Measurements from ENCODE around the gene SRGAP2C.
"Not testable (repeated sequence)": the region's sequence is repeated elsewhere in the genome, so short reads cannot be mapped to it uniquely, and the experiment has no call there.

SRGAP2C gene

DNA sequence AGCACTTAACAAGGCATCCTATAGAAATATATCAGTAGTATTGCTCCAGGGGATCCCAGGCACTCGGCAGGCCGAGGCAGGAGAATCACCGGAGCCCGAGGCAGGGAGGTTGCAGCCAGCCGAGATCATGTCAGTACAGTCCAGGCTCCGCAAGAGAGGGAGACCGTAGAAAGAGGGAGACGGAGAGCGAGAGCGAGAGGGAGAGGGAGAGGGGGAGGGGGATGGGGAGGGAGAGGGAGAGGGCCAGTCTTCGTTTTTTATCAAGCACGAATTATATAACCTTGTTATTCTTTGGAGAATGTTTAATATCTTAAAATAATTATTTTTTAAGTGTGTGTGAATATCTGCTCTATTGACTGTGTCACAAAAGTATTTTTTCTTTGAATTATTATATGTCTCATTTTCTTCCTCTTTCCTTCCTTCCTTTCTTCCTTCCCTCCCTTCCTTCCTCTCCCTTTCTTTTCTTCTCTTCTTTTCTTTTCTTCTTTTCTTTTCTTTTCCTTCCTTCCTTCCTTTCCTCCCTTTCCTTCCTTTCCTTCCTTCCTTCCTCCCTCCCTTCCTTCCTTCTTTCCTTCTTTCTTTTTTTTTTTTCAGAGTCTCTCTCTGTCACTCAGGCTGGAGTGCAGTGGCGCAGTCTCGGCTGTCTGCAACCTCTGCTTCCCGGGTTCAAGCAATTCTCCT is 233.7 kb downstream of the SRGAP2C start:
- no peaks in the 10 kb centered on the region for H3K9me3 ChIP-seq (replicated peaks; ENCODE audit: insufficient read depth, low read length)
- DNase-seq: no peak
- H3K27ac ChIP-seq (ENCODE audit: low read length): no peak overlapping the region
- H2AFZ ChIP-seq (ENCODE audit: low read length): no peak overlapping the region
- no peak overlapping the region for H3K4me2 ChIP-seq (ENCODE audit: low read depth, low read length)
- H3K79me2 ChIP-seq (ENCODE audit: low read length): no peaks in the 10 kb centered on the region
- H3K9me2 ChIP-seq (replicated peaks; ENCODE audit: insufficient read depth, low read length): no peaks in the 10 kb centered on the region
- H4K20me1 ChIP-seq (ENCODE audit: insufficient read depth, low read length): no peaks in the 10 kb centered on the region
- no peaks in the 10 kb centered on the region for H3F3A ChIP-seq (ENCODE audit: insufficient read depth, low read length)
- no peaks in the 10 kb centered on the region for H3K36me3 ChIP-seq (replicated peaks; ENCODE audit: insufficient read depth, low read length)
- no peak overlapping the region for H3K4me3 ChIP-seq (ENCODE audit: low read length)
- H3K27me3 ChIP-seq (replicated peaks; ENCODE audit: insufficient read depth, low read length): no peaks in the 10 kb centered on the region
- TF ChIP-seq EZH2 (optimal IDR thresholded peaks at IDR 0.05; ENCODE audit: low read depth, low read length) (no peak), EZH2phosphoT487 (IDR thresholded peaks at IDR 0.05; ENCODE audit: low read length) (no peak)
- TF ChIP-seq, protein P1, sequence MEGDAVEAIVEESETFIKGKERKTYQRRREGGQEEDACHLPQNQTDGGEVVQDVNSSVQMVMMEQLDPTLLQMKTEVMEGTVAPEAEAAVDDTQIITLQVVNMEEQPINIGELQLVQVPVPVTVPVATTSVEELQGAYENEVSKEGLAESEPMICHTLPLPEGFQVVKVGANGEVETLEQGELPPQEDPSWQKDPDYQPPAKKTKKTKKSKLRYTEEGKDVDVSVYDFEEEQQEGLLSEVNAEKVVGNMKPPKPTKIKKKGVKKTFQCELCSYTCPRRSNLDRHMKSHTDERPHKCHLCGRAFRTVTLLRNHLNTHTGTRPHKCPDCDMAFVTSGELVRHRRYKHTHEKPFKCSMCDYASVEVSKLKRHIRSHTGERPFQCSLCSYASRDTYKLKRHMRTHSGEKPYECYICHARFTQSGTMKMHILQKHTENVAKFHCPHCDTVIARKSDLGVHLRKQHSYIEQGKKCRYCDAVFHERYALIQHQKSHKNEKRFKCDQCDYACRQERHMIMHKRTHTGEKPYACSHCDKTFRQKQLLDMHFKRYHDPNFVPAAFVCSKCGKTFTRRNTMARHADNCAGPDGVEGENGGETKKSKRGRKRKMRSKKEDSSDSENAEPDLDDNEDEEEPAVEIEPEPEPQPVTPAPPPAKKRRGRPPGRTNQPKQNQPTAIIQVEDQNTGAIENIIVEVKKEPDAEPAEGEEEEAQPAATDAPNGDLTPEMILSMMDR (IDR thresholded peaks at IDR 0.05; ENCODE audit: low read length): no peak
- H3K9ac ChIP-seq (ENCODE audit: low read length): no peak overlapping the region
- H3K4me1 ChIP-seq (ENCODE audit: low read length): no peaks in the 10 kb centered on the region

DNA sequence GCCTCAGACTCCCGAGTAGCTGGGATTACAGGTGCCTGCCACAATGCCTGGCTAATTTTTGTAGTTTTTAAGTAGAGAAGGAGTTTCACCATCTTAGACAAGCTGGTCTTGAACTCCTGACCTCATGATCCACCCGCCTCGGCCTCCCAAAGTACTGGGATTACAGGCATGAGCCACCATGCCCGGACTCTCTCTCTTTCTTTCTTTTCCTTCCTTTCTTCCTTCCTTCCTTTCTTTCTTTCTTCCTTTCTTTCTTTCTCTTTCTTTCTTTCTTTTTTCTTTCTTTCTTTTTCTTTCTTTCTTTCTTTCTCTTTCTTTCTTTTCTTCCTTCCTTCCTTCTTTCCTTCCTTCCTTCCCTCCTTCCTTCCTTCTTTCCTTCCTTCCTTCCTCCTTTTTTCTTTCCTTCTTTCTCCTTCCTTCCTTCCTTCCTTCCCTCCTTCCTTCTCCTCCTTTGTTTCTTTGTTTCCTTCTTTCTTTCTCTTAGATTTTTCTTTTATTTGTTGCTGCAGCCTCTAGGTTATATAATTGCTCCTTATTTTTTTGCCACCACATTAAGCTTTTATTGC is 234.4 kb downstream of the SRGAP2C start:
- H3K4me1 ChIP-seq (ENCODE audit: low read length); H3K36me3 ChIP-seq (replicated peaks; ENCODE audit: insufficient read depth, low read length); H3K79me2 ChIP-seq (ENCODE audit: low read length); H3K27me3 ChIP-seq (replicated peaks; ENCODE audit: insufficient read depth, low read length); H3K27ac ChIP-seq (ENCODE audit: low read length); H3K4me2 ChIP-seq (ENCODE audit: low read depth, low read length); H4K20me1 ChIP-seq (ENCODE audit: insufficient read depth, low read length); H3K4me3 ChIP-seq (ENCODE audit: low read length); H3K9ac ChIP-seq (ENCODE audit: low read length); H3K9me2 ChIP-seq (replicated peaks; ENCODE audit: insufficient read depth, low read length); H3F3A ChIP-seq (ENCODE audit: insufficient read depth, low read length); DNase-seq; H3K9me3 ChIP-seq (replicated peaks; ENCODE audit: insufficient read depth, low read length); H2AFZ ChIP-seq (ENCODE audit: low read length): not testable (repeated sequence)

DNA sequence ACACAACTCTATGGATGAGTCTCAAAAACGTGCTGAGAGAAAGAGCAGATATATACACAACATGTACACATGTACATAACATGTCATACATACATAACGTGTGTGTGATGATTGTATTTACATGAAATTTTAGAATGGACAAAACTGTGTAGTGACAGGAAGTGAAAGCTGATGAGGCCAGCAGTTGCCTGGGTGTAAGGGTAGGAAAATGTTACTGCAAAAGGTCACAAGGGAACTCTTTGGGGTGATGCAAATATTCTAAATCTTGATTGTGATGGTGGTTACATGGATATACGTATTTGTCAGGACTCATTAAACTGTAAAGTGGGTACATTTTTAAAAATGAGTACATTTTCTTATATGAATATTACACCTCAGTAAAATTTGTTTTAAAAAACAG is 236.7 kb downstream of the SRGAP2C start:
- H3K27ac ChIP-seq (ENCODE audit: low read length); H3K9me2 ChIP-seq (replicated peaks; ENCODE audit: insufficient read depth, low read length); H3K4me2 ChIP-seq (ENCODE audit: low read depth, low read length); H3K9ac ChIP-seq (ENCODE audit: low read length); H3K79me2 ChIP-seq (ENCODE audit: low read length); H3K36me3 ChIP-seq (replicated peaks; ENCODE audit: insufficient read depth, low read length); H3K4me3 ChIP-seq (ENCODE audit: low read length); H2AFZ ChIP-seq (ENCODE audit: low read length); H3F3A ChIP-seq (ENCODE audit: insufficient read depth, low read length); H4K20me1 ChIP-seq (ENCODE audit: insufficient read depth, low read length); H3K9me3 ChIP-seq (replicated peaks; ENCODE audit: insufficient read depth, low read length); H3K27me3 ChIP-seq (replicated peaks; ENCODE audit: insufficient read depth, low read length); DNase-seq; H3K4me1 ChIP-seq (ENCODE audit: low read length): not testable (repeated sequence)

- not testable (repeated sequence) for DNase-seq; H3K4me3 ChIP-seq (ENCODE audit: low read length); H4K20me1 ChIP-seq (ENCODE audit: insufficient read depth, low read length); H3K27ac ChIP-seq (ENCODE audit: low read length); H3K9me2 ChIP-seq (replicated peaks; ENCODE audit: insufficient read depth, low read length); H3K4me2 ChIP-seq (ENCODE audit: low read depth, low read length); H3K4me1 ChIP-seq (ENCODE audit: low read length); H3K36me3 ChIP-seq (replicated peaks; ENCODE audit: insufficient read depth, low read length); H3K9me3 ChIP-seq (replicated peaks; ENCODE audit: insufficient read depth, low read length); H3K9ac ChIP-seq (ENCODE audit: low read length); H3F3A ChIP-seq (ENCODE audit: insufficient read depth, low read length); H2AFZ ChIP-seq (ENCODE audit: low read length); H3K79me2 ChIP-seq (ENCODE audit: low read length); H3K27me3 ChIP-seq (replicated peaks; ENCODE audit: insufficient read depth, low read length)
These were observed 239.2 kb downstream of the SRGAP2C start for GRCh38 chr1:121423956-121424355.

- not testable (repeated sequence) for H3K9me3 ChIP-seq (replicated peaks; ENCODE audit: insufficient read depth, low read length); H3K4me3 ChIP-seq (ENCODE audit: low read length); H3K27ac ChIP-seq (ENCODE audit: low read length); H3K27me3 ChIP-seq (replicated peaks; ENCODE audit: insufficient read depth, low read length); H4K20me1 ChIP-seq (ENCODE audit: insufficient read depth, low read length); H3K79me2 ChIP-seq (ENCODE audit: low read length); H2AFZ ChIP-seq (ENCODE audit: low read length); H3K4me2 ChIP-seq (ENCODE audit: low read depth, low read length); H3F3A ChIP-seq (ENCODE audit: insufficient read depth, low read length); H3K9ac ChIP-seq (ENCODE audit: low read length); H3K9me2 ChIP-seq (replicated peaks; ENCODE audit: insufficient read depth, low read length); DNase-seq; H3K36me3 ChIP-seq (replicated peaks; ENCODE audit: insufficient read depth, low read length); H3K4me1 ChIP-seq (ENCODE audit: low read length)
These were observed 248.7 kb downstream of the SRGAP2C start for GRCh38 chr1:121433517-121433916.

GRCh38 chr1:121438862-121439261 is 254.1 kb downstream of the SRGAP2C start:
- H3K9me2 ChIP-seq (replicated peaks; ENCODE audit: insufficient read depth, low read length); H3K27ac ChIP-seq (ENCODE audit: low read length); H3K4me3 ChIP-seq (ENCODE audit: low read length); H3K27me3 ChIP-seq (replicated peaks; ENCODE audit: insufficient read depth, low read length); H3F3A ChIP-seq (ENCODE audit: insufficient read depth, low read length); H3K4me2 ChIP-seq (ENCODE audit: low read depth, low read length); H3K9me3 ChIP-seq (replicated peaks; ENCODE audit: insufficient read depth, low read length); H4K20me1 ChIP-seq (ENCODE audit: insufficient read depth, low read length); H2AFZ ChIP-seq (ENCODE audit: low read length); H3K79me2 ChIP-seq (ENCODE audit: low read length); DNase-seq; H3K9ac ChIP-seq (ENCODE audit: low read length); H3K36me3 ChIP-seq (replicated peaks; ENCODE audit: insufficient read depth, low read length); H3K4me1 ChIP-seq (ENCODE audit: low read length): not testable (repeated sequence)
